NT2/D1 (cell line): ENCODE measurements around the gene NXPE3.
"Not testable (repeated sequence)": the region's sequence is repeated elsewhere in the genome, so short reads cannot be mapped to it uniquely, and the experiment has no call there.

ENCODE experiments used
- DNase-seq: peaks from one replicate; pipeline ENCODE4 v3.0.0-alpha.2; 2011; ENCODE audit warnings: low read depth, low spot score
- H3K27me3 ChIP-seq: 2 replicates; pipeline ENCODE4 v1.6.0; 2011; ENCODE audit warnings: mild to moderate bottlenecking; ENCODE audit not compliant: insufficient read length, insufficient read depth
- H3K36me3 ChIP-seq: 2 replicates; pipeline ENCODE4 v1.6.1; 2011; ENCODE audit warnings: mild to moderate bottlenecking, low read length, mixed read lengths; ENCODE audit not compliant: insufficient read depth, insufficient read length
- H3K4me1 ChIP-seq: 2 replicates; pipeline ENCODE4 v1.5.1; 2011; ENCODE audit not compliant: insufficient read depth, insufficient read length
- H3K4me3 ChIP-seq: 2 replicates; pipeline ENCODE4 v1.5.1; 2011; ENCODE audit warnings: low read depth; ENCODE audit not compliant: insufficient read length
- H3K9ac ChIP-seq: 2 replicates; pipeline ENCODE4 v1.6.0; 2011; ENCODE audit warnings: low read depth; ENCODE audit not compliant: insufficient read length
- H3K9me3 ChIP-seq: 2 replicates; pipeline ENCODE4 v1.5.1; 2011; ENCODE audit warnings: mild to moderate bottlenecking, low read length; ENCODE audit not compliant: insufficient read depth
- SUZ12 ChIP-seq: IDR thresholded peaks from 2 replicates; pipeline ENCODE4 v1.6.1; 2011; ENCODE audit not compliant: insufficient read length, insufficient read depth; ENCODE audit errors: extremely low read depth
- YY1 ChIP-seq: IDR thresholded peaks from 2 replicates; pipeline ENCODE4 v1.6.1; 2011; ENCODE audit not compliant: insufficient read length, insufficient read depth
- ZNF274 ChIP-seq: IDR thresholded peaks from 2 replicates; pipeline ENCODE4 v1.6.1; 2011; ENCODE audit warnings: mild to moderate bottlenecking, low read depth, low read length

Gene NXPE3

DNA sequence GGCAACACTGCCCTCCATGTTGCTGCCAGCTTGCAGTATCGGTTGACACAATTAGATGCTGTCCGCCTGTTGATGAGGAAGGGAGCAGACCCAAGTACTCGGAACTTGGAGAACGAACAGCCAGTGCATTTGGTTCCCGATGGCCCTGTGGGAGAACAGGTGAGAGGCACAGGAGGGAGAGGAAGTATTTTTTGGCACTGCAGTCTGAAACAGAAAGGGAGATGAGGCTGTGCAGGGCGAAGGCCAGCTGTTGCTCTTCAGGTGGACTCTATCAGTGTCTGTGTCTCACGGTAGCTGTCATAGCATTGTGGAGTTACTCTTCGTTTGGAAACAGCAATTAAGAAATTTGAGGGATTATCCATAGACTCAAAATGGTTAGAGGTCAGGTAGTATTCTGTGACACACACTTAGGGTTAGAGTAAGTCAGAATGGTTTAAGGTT is 78.3 kb downstream of the NXPE3 start:
- no peak overlapping the region for H3K4me3 ChIP-seq
- TF ChIP-seq YY1: no peak
- no peak for TF ChIP-seq ZNF274
- TF ChIP-seq SUZ12: no peak
- no peak overlapping the region for H3K9ac ChIP-seq
- no peaks in the 10 kb centered on the region for H3K9me3 ChIP-seq
- H3K27me3 ChIP-seq: no peaks in the 10 kb centered on the region
- DNase-seq: no peak
- H3K36me3 ChIP-seq: peaks cover 93% of the 10 kb centered on the region
- H3K4me1 ChIP-seq: no peaks in the 10 kb centered on the region

DNA sequence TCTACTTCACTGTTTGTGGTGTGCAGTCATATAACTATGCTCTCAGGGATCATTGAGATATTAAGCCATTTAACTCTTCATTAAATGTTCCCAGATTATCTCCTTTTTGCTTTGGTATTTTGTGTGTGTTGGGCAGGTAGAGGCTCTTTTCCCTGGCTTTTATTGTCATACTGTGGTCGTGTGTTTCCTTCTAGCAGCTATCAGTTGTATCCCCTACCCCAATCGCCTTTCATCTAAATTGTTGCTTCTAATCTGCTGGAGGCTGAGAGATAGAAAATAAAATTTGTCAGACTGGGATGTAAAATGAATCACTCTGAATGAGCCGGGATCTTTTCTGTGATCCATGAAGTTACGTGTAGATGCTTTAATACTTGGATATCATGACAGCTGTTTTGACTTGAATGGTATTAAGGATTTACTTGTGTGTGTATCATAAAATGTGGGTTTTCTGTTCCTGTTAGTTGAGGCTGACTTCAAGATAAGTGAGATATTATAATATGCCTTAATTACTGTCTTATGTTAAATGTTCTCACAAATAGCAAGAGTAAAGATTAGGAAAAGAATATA is 79.5 kb downstream of the NXPE3 start:
- DNase-seq: no peak
- H3K27me3 ChIP-seq: no peaks in the 10 kb centered on the region
- no peak overlapping the region for H3K4me3 ChIP-seq
- H3K9ac ChIP-seq: no peak overlapping the region
- TF ChIP-seq ZNF274 (no peak), SUZ12 (no peak), YY1 (no peak)
- no peaks in the 10 kb centered on the region for H3K4me1 ChIP-seq
- no peaks in the 10 kb centered on the region for H3K9me3 ChIP-seq
- peaks cover 80% of the 10 kb centered on the region for H3K36me3 ChIP-seq

DNA sequence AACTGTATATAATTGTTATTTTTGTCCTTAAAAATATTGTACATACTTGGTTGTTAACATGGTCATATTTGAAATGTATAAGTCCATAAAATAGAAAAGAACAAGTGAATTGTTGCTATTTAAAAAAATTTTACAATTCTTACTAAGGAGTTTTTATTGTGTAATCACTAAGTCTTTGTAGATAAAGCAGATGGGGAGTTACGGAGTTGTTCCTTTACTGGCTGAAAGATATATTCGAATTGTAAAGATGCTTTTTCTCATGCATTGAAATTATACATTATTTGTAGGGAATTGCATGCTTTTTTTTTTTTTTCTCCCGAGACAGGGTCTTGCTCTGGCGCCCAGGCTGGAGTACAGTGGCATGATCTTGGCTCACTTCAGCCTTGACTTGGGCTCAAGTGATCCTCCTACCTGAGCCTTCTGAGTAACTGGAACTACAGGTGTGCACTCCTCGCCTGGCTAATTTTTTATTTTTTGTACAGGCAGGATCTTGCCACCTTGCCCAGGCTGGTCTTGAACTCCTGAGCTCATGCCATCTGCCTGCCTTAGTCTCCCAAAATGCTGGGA is 81.0 kb downstream of the NXPE3 start:
- peaks cover 66% of the 10 kb centered on the region for H3K36me3 ChIP-seq
- H3K4me1 ChIP-seq: no peaks in the 10 kb centered on the region

DNA sequence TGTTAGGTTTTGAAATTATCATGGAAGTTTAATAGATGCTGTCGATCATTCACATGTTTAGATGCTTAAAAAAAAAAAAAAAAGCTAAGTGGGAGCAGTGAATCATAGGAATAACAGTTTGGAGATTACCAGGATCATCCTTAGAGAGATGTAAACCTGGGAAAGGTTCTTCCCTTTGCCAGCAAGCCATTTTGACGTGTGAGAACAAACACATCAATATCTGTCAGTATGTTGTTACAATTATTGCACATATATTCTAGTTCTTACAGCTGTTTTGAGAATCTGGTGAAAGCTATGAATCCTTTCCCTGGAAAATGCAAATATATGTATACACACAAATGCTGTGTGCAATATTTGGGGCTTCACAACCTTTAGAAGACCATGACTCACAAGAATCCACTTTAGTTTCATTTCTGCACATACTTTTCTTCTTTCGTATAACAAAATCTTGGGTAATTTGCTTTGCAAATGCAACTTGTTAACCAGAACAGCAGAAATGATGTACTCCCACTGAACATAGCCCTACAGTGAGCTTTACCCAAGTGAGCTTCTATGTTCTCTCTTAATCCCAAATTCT is 82.3 kb downstream of the NXPE3 start:
- DNase-seq: no peak
- TF ChIP-seq YY1: no peak
- no peak for TF ChIP-seq SUZ12
- TF ChIP-seq ZNF274: no peak
- Histone ChIP-seq H3K9ac (no peak overlapping the region), H3K4me1 (no peaks in the 10 kb centered on the region), H3K27me3 (no peaks in the 10 kb centered on the region), H3K36me3 (peaks cover 54% of the 10 kb centered on the region), H3K4me3 (no peak overlapping the region), H3K9me3 (no peaks in the 10 kb centered on the region)

More for the DNA sequence above, 81.0 kb downstream of the NXPE3 start:
- H3K9ac ChIP-seq: no peak overlapping the region
- TF ChIP-seq SUZ12 (no peak), ZNF274 (no peak), YY1 (no peak)
- no peaks in the 10 kb centered on the region for H3K27me3 ChIP-seq
- no peak overlapping the region for H3K4me3 ChIP-seq
- no peaks in the 10 kb centered on the region for H3K9me3 ChIP-seq
- no peak for DNase-seq

DNA sequence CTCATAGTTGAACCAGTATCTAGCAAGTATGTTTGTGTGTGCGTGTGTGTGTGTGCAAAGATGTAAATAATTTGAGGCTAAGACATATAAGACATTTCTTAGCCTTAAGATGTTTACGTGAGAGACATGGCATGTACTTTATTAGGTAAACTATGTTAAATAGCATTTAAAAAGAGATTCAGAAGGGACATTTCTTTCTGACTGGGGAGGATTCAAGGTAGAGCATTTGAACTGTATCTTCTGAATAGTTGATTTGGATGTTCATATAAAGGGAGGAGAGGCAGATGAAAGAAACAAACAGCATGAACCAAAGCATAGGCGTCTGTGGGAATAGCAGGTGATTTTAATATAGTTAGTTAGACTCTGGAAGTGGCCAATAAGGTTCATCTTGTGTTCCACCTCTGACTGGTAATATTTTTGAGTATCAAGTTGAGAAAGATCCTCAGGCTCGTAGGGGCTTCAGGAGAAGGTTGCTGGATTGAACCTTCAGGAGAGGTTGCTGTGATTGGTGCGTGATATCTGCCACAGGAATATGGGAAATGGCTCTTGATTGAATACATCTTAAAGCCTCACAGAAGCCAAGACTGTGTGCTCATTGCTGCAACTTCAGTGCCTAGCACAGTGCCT is 82.9 kb downstream of the NXPE3 start:
- peaks cover 48% of the 10 kb centered on the region for H3K36me3 ChIP-seq
- no peak for DNase-seq

DNA sequence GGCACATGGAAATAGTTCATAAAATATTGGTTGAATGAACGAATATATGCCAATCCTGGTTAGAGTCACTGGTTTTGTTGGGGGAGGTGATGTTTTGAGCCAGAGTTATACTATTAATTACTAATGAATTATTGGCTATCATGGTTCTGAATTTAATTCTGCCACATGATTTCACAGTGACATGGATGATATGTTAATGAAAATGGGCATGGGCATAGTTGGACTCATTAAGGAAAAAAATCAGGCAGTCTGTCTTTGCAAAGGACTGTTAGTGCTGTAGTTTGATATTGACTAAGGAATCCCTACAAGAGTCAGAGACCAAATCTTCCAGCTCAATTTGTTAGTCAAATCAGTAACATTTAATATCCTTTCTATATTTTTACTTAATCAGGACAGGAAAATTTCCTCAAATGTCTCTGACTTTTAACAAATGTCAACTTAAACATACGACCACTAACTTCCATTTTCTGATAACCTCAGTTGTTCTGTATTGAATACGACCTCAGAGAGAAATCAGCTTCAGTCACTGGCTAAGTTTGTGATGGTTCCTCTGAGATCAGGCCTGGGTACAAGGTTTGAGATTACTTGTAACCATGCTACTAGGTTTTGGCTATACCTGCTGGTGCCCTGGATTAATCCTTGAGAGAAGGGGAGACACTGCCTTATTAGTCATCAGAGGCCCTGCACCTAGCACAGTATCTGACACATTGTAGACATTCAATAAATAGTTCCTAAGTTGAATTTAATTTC is 83.6 kb downstream of the NXPE3 start:
- no peak overlapping the region for H3K9ac ChIP-seq
- peaks cover 41% of the 10 kb centered on the region for H3K36me3 ChIP-seq
- no peak for DNase-seq
- no peak overlapping the region for H3K4me3 ChIP-seq
- no peaks in the 10 kb centered on the region for H3K27me3 ChIP-seq
- H3K9me3 ChIP-seq: no peaks in the 10 kb centered on the region
- TF ChIP-seq SUZ12 (no peak), YY1 (no peak), ZNF274 (no peak)
- no peaks in the 10 kb centered on the region for H3K4me1 ChIP-seq

More for the DNA sequence above, 82.9 kb downstream of the NXPE3 start:
- H3K9ac ChIP-seq: no peak overlapping the region
- H3K4me3 ChIP-seq: no peak overlapping the region
- TF ChIP-seq ZNF274 (no peak), SUZ12 (no peak), YY1 (no peak)
- no peaks in the 10 kb centered on the region for H3K9me3 ChIP-seq
- no peaks in the 10 kb centered on the region for H3K27me3 ChIP-seq
- H3K4me1 ChIP-seq: no peaks in the 10 kb centered on the region

DNA sequence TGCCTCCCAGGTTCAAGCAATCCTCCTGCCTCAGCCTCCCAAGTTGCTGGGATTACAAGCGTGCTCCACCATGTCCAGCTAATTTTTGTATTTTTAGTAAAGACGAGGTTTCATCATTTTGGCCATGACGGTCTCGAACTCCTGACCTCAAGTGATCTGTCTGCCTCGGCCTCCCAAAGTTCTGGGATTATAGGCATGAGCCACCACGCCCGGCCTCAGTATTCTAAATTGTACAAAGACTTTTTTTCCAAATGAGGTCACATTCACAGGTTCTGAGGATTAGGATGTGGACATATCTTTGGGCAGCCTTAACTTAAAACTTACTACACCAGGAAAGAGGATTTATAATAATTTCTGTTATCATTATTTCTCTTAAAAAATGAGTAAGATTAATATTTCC is 85.9 kb downstream of the NXPE3 start:
- not testable (repeated sequence) for H3K9me3 ChIP-seq, H3K27me3 ChIP-seq, H3K9ac ChIP-seq, H3K4me1 ChIP-seq, H3K4me3 ChIP-seq, DNase-seq
- H3K36me3 ChIP-seq: peaks cover 18% of the 10 kb centered on the region
